ENCODE measurements around the gene TMOD2.

DNA sequence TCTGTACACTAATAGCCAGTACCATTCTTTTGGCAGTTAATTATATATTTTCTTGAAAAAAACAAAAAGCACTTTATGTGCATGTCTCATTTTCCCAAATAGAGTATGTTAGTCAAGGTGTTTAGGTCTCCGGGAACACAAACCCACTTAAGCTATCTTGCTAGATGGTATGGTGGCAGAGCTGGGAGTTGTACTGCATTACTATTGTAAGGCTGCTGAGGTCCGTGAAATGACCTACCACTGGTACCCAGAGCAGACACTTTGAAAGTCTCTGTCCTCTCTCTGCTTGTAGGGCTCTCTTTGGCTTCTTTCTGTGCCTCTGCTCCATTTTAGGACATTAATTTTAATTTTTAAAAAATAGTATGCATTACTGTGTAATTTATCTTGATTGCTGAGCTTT is 86.9 kb downstream of the TMOD2 start:
- TF ChIP-seq CTCF (IDR thresholded peaks at IDR 0.05) (no peak), ZFX (IDR thresholded peaks at IDR 0.05; ENCODE audit: borderline replicate concordance) (no peak)
